ENCODE results near the gene CCDC30.

- no peak for TF ChIP-seq CTCF (IDR thresholded peaks at IDR 0.05 in 8 of 11, conservative IDR thresholded peaks at IDR 0.05 in 3 of 11)
- TF ChIP-seq POLR2A (IDR thresholded peaks at IDR 0.05): no peak
- TF ChIP-seq POLR2AphosphoS5 (IDR thresholded peaks at IDR 0.05): no peak
Measured at GRCh38 chr1:42541104-42541503, 78.0 kb downstream of the CCDC30 start.
